Ovary (tissue), 9 donors: ENCODE results near the gene ERC1. TPM values are rescaled to one million over a fixed set of nuclear protein-coding genes. Genes with fewer than 3 reads are reported as not detected.
"Not testable (repeated sequence)": the region's sequence is repeated elsewhere in the genome, so short reads cannot be mapped to it uniquely, and the experiment has no call there.

Experiments
- DNase-seq, 5 donors: peaks; one replicate each; pipeline ENCODE4 v3.0.0-alpha.2; 2019 to 2020
- H3K27ac ChIP-seq, 2 donors: fragments of 200-600 bp; one replicate each; pipeline versions ENCODE4 v1.5.1 to v1.8.0; 2019 to 2022
- H3K27me3 ChIP-seq: fragments of 200-600 bp; one replicate; pipeline ENCODE4 v1.8.0; 2022
- H3K36me3 ChIP-seq: fragments of 200-600 bp; sonication (generic); one replicate; pipeline ENCODE4 v1.5.1; 2019
- H3K4me1 ChIP-seq: one replicate; pipeline ENCODE4 v1.8.1; 2013; ENCODE audit warnings: mild to moderate bottlenecking, moderate library complexity; ENCODE audit not compliant: insufficient read depth
- H3K4me3 ChIP-seq: fragments of 200-600 bp; sonication (generic); one replicate; pipeline ENCODE4 v1.5.1; 2017
- H3K9me3 ChIP-seq, 2 donors: fragments of 200-600 bp in 1 of 2; sonication (generic) in 1 of 2; one replicate each; pipeline versions ENCODE4 v1.5.1 to v1.8.1; 2013 to 2019; ENCODE audit warnings: mild to moderate bottlenecking in 1 of 2, moderate library complexity in 1 of 2
- EP300 ChIP-seq: sonication (generic); formaldehyde crosslinking; IDR thresholded peaks from one replicate; pipeline ENCODE4 v1.6.1; 2017; ENCODE audit warnings: antibody characterized with exemption
- POLR2A ChIP-seq: fragments of 450-650 bp; IDR thresholded peaks from one replicate; pipeline ENCODE4 v1.6.1; 2017; ENCODE audit warnings: antibody characterized with exemption, mild to moderate bottlenecking, moderate library complexity
- WGBS, 3 donors: extraction: QIAGEN DNeasy Blood & Tissue Kit in 1 of 3; methylation state at CpG; one replicate each; pipeline versions ENCODE4 v1.1.5 to v1.1.7; 2013 to 2017; 5-methylcytosine and 5-hydroxymethylcytosine counted together
- intact Hi-C, 4 donors: fragments of 100-400 bp; cut with DNase I; formaldehyde crosslinking; loops; one replicate each; pipeline versions ENCODE4 v1.11.0 to v1.15.1; 2022 to 2023
- polyA plus RNA-seq, 2 donors: library from polyadenylated mRNA; stranded (reverse); fragments of 200-250 nt in 1 of 2; fragments of 350-450 nt in 1 of 2; fragmentation: Illumina TruSeq in 1 of 2; extraction: RNeasy Lipid Tissue Mini Kit (QIAGEN cat#74804) in 1 of 2; gene quantifications; one replicate each; pipeline ENCODE4 v1.2.3, GENCODE V29; 2013 to 2014
- total RNA-seq, 7 donors: library from RNA; depleted of rRNA in 2 of 7; stranded (reverse); fragments of >200 nt in 2 of 7; fragmentation: NEBNext Ultra II Directional in 3 of 7; extraction: Animal tissue kit (Norgen Biotek cat#: 25700) in 3 of 7; gene quantifications; one replicate each; pipeline versions ENCODE4 v1.1.0 to v1.2.4, GENCODE V29; 2016 to 2023
- TF ChIP-seq, protein P1 (sequence below), 3 donors: fragments of 450-650 bp in 2 of 3; fragments of 200-600 bp in 1 of 3; IDR thresholded peaks; one replicate each; pipeline versions ENCODE4 v1.5.1 to v1.8.0; 2016 to 2022; ENCODE audit warnings: antibody characterized with exemption in 3 of 3, mild to moderate bottlenecking in 1 of 3
- donor health status: DM: no; HTN: no; CAD: no; lungs with moderate emphysema.
- donor health status: DM: no; HTN: no; CAD: no.
- donor health status: Bipolar disorder and iron deficiency.
- donor health status: DM: yes; HTN: yes; CAD: no.
- donor health status: DM: no; HTN: no; CAD: no.
- donor health status: DM: yes; HTN: yes; CAD: no.

Gene ERC1
- total and polyA plus RNA-seq, 9 donors: 10.4 to 65.2 (median 51.6) TPM

DNA sequence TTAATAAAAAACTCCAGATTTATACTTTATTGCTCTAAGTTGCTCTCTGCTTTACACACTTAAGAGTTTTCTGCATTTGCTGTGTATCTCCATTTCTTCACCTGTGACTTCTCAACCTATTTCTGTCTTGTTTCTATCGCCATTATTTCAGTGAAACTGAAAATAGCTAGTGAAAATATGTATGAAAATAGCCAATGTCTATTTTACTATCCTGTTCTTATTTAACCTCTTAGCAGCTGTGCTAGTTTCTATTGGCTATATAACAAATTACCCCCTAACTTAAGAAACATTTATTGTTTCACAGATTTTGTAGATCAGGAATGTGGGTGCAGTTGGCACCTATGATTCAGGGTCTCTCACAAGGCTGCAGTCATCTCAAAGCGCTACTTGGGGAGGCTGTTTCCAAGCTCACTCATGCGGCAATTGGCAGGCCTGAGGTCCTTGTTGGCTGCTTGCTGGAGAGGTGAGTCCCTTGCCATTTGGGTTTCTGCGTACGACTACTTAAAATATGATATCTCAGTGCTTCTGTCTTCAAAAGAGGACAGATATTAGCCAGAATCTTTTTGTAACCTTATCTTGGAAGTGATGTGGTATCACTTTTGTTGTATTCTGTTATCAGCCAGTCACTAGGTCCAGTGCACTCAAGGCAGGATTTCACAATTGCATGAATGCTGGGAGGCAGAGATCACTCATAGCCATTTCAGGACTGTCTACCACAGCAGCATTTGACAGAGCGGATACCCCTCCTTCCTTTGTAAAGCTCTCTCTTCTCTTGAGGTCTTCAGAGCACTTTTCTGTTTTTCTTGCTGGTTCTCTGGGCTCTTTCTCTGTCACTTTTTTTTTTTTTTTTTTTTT lies 7.2 kb downstream of the ERC1 start:
- H3K36me3 ChIP-seq: no peaks in the 10 kb centered on the region
- intact Hi-C loops: no loop called here
- no peak overlapping the region for H3K27ac ChIP-seq
- TF ChIP-seq EP300 (no peak), POLR2A (no peak)
- TF ChIP-seq, protein P1, sequence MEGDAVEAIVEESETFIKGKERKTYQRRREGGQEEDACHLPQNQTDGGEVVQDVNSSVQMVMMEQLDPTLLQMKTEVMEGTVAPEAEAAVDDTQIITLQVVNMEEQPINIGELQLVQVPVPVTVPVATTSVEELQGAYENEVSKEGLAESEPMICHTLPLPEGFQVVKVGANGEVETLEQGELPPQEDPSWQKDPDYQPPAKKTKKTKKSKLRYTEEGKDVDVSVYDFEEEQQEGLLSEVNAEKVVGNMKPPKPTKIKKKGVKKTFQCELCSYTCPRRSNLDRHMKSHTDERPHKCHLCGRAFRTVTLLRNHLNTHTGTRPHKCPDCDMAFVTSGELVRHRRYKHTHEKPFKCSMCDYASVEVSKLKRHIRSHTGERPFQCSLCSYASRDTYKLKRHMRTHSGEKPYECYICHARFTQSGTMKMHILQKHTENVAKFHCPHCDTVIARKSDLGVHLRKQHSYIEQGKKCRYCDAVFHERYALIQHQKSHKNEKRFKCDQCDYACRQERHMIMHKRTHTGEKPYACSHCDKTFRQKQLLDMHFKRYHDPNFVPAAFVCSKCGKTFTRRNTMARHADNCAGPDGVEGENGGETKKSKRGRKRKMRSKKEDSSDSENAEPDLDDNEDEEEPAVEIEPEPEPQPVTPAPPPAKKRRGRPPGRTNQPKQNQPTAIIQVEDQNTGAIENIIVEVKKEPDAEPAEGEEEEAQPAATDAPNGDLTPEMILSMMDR (IDR thresholded peaks at IDR 0.05): no peak
- DNase-seq: no peak
- WGBS, 3 donors: 66 to 71% (median 71%) methylated on average over 6 of the region's 6 CpGs
- no peaks in the 10 kb centered on the region for H3K27me3 ChIP-seq
- no peak overlapping the region for H3K4me3 ChIP-seq
- H3K9me3 ChIP-seq: no peaks in the 10 kb centered on the region
- peaks cover 3% of the 10 kb centered on the region for H3K4me1 ChIP-seq

DNA sequence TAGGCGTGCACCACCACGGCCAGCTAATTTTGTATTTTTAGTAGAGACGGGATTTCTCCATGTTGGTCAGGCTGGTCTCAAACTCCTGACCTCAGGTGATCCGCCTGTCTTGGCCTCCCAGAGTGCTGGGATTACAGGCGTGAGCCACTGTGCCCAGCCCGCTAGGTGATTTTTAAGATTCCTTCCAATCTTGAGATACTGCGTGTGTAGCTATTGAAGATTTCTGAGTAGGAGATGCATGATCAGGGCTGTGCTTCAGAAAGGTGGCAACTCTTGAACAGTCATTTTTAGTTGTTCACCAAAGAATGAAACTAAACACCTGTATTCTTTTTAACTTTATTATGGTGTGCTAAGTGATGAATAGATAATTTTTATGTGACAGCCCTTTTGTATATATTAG lies 8.7 kb downstream of the ERC1 start:
- H3K4me1 ChIP-seq, H3K27me3 ChIP-seq, H3K4me3 ChIP-seq, H3K36me3 ChIP-seq, H3K9me3 ChIP-seq, intact Hi-C loops, H3K27ac ChIP-seq, DNase-seq: not testable (repeated sequence)
- 96 to 100% (median 98%) methylated on average over 7 of the region's 7 CpGs for WGBS, 3 donors

DNA sequence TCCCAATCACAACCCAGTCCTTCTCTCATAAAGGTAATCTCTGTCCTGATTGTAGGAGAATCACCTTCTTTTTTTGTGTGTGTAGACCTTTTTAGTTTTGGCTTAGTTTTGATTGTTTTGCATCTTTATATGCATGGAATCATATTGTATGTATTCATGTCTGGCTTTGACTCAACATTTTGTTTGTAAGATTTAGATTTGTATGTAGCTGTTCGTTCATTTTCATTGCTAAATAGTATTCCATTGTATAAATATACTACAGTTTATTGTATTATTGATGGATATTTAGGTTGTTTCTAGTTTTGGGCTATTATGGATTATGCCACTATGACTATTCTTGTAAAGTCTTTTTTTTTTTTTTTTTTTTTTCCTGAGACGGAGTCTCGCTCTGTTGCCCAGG lies 10.5 kb downstream of the ERC1 start:
- intact Hi-C loops: no loop called here
- 91 to 94% (median 91%) methylated on average over 3 of the region's 3 CpGs for WGBS, 3 donors
- H3K27ac ChIP-seq: no peak overlapping the region
- H3K36me3 ChIP-seq: no peaks in the 10 kb centered on the region
- H3K4me3 ChIP-seq: no peak overlapping the region
- TF ChIP-seq POLR2A: no peak
- no peak for TF ChIP-seq EP300
- TF ChIP-seq, protein P1 (IDR thresholded peaks at IDR 0.05): no peak
- H3K4me1 ChIP-seq: peaks cover 5% of the 10 kb centered on the region
- no peak for DNase-seq
- H3K9me3 ChIP-seq: no peaks in the 10 kb centered on the region
- no peaks in the 10 kb centered on the region for H3K27me3 ChIP-seq

DNA sequence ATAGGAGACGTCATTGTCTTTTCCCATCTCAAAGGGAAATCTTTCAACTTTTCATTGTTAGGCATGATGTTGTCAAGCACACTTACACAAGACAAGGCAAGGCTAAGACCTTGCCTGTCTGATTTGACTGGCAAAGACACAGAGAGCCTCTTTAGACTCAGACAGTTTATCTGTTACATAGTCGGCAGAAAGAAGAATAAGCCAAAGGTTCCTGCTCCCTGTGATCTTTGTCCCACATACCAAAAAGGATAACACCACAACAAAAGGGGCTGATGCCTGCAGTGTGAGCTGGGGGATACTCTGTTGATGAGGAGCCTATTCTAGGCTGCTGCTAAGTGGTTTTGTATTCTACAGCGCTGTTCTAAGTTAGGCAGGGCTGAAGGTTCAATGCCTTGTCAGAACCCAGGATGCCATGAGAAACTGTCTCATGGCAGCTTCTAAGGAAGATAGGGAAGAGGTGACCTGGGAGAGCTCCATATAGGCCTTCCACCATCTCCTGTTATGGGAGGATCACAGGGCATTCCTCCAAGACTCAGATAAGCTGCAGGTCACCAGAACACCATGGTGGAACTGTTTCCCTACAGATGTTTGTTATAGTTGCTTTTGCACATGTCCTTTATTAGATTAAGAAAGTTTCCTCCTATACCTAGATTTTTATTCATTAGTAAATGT lies 12.7 kb downstream of the ERC1 start:
- peaks cover 2% of the 10 kb centered on the region for H3K4me1 ChIP-seq
- H3K9me3 ChIP-seq: no peaks in the 10 kb centered on the region
- intact Hi-C loops: no loop called here
- H3K27me3 ChIP-seq: no peaks in the 10 kb centered on the region
- TF ChIP-seq, protein P1 (IDR thresholded peaks at IDR 0.05): no peak
- TF ChIP-seq POLR2A (no peak), EP300 (no peak)
- 43 to 56% (median 46%) methylated on average over 3 of the region's 3 CpGs for WGBS, 3 donors
- no peak for DNase-seq
- no peaks in the 10 kb centered on the region for H3K36me3 ChIP-seq
- H3K27ac ChIP-seq: no peak overlapping the region
- no peak overlapping the region for H3K4me3 ChIP-seq

DNA sequence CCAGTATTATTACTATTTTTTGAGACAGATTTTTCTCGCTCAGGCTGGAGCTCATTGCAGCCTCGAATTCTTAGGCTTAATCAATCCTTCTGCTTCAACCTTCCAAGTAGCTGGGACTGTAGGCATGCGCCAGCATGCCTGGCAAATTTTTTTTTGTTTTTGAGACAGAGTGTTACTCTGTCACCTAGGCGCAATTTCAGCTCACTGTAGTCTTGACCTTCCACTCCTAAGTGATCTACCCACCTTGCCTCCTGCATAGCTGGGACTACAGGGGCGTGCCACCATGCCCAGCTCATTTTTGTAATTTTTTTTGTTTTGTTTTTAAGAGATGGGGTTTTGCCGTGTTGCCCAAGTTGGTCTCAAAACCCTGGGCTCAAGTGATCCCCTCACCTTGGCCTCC lies 15.2 kb downstream of the ERC1 start:
- 93 to 94% (median 94%) methylated on average over 6 of the region's 6 CpGs for WGBS, 3 donors
- TF ChIP-seq, protein P1 (IDR thresholded peaks at IDR 0.05): no peak
- TF ChIP-seq POLR2A: no peak
- no peak for TF ChIP-seq EP300

More for the DNA sequence above, 15.2 kb downstream of the ERC1 start:
- Histone ChIP-seq H3K27ac (no peak overlapping the region), H3K9me3 (no peaks in the 10 kb centered on the region), H3K4me3 (no peak overlapping the region), H3K27me3 (no peaks in the 10 kb centered on the region), H3K36me3 (no peaks in the 10 kb centered on the region), H3K4me1 (peaks cover 2% of the 10 kb centered on the region)
- DNase-seq: no peak
- intact Hi-C loops: no loop called here
